Measurements from ENCODE around the gene RSRC1. TPM values are rescaled to one million over a fixed set of nuclear protein-coding genes. Genes with fewer than 3 reads are reported as not detected.

RSRC1 gene
- total RNA-seq, 1 experiment from 2014 or later = 37.9 TPM

DNA sequence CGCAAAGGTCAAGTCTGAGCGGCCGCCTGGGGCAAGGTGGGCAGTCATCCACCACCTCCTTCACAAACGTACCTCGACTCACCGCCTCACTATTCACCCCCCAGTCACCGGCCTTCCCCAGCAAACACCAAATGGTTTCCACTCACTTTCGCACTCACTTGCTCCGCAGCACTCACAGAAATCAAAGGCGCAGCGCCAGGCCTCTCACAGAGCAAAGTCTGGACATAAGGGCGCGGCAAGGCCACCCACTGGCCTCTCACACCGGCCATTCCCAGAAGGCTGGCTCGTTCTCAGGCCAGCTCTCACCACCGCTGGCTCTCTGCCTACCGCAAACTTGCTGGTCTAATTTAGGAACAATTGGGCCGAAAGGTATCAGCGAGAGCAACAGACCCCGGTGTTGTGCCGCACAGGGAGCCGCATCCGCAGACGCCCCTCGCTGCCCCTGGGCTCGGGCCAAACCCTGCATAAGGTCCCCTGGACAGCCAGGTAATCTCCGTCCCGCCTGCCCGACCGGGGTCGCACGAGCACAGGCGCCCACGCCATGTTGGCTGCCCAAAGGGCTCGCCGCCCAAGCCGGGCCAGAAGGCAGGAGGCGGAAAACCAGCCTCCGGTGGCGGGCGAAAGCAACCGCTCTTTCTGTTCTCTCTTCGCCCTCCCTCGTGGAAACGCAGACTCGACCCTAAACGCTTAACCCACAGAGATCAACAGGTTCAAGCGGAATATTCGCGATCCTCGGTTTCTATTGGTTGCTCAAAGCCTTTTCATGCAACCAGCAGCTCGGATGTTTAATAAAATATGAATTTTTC is 6.6 kb upstream of the RSRC1 start:
- peaks cover 46 to 56% of the 10 kb centered on the region in 2 experiments for H3K4me1 Mint-ChIP-seq
- no CpG with 5 or more reads among the region's 52 CpGs for WGBS (ENCODE audit: extremely low coverage, insufficient read length, low lambda C conversion rate)
- peaks cover 100% of the 10 kb centered on the region for H3K27me3 Mint-ChIP-seq (ENCODE audit: low read depth)
- Histone ChIP-seq H3K4ac (ENCODE audit: low read depth, low read length) (no peak overlapping the region), H3K56ac (ENCODE audit: insufficient read length, low read depth, low read length) (no peak overlapping the region), H3K18ac (ENCODE audit: insufficient read length, low read depth, low read length) (no peak overlapping the region), H2AK5ac (ENCODE audit: insufficient read length, low read length) (no peak overlapping the region), H2BK20ac (ENCODE audit: low read depth, low read length, poor library complexity, severe bottlenecking) (no peak overlapping the region), H3K79me2 (ENCODE audit: insufficient read depth, low read length) (no peaks in the 10 kb centered on the region), H3K27ac (ENCODE audit: insufficient read length, low read depth, low read length) (no peak overlapping the region), H3T11ph (ENCODE audit: low read length) (no peak overlapping the region), H3K9me3 (ENCODE audit: control insufficient read depth, low read depth, low read length) (no peaks in the 10 kb centered on the region), H3K79me1 (ENCODE audit: insufficient read depth, low read depth, low read length, poor library complexity, severe bottlenecking) (no peaks in the 10 kb centered on the region), H3K27me3 (ENCODE audit: insufficient read depth, low read length) (peaks cover 71% of the 10 kb centered on the region), H2BK15ac (ENCODE audit: low read depth, low read length) (no peak overlapping the region), H2BK5ac (ENCODE audit: insufficient read length, low read length) (no peak overlapping the region), H3K9ac (ENCODE audit: extremely low read depth, insufficient read length, low read length) (no peak overlapping the region), H3K23me2 (ENCODE audit: insufficient read length, low read depth, low read length, poor library complexity, severe bottlenecking) (peaks cover 37% of the 10 kb centered on the region), H4K91ac (ENCODE audit: insufficient read length, low read depth, low read length) (no peak overlapping the region), H3K4me2 (ENCODE audit: insufficient read depth, insufficient read length, low read length) (peak overlapping the region; percentile 71), H3K4me1 (ENCODE audit: insufficient read depth, low read length) (no peaks in the 10 kb centered on the region), H3K23ac (ENCODE audit: insufficient read length, low read depth, low read length) (no peak overlapping the region), H2BK120ac (ENCODE audit: low read depth, low read length, poor library complexity, severe bottlenecking) (no peak overlapping the region), H2BK12ac (ENCODE audit: insufficient read length, low read depth, low read length) (no peak overlapping the region), H4K8ac (replicated peaks; ENCODE audit: insufficient read length, low read depth, low read length) (no peak overlapping the region), H4K20me1 (ENCODE audit: control insufficient read depth, insufficient read depth, insufficient read length) (no peaks in the 10 kb centered on the region), H3K14ac (ENCODE audit: insufficient read depth, low read length) (no peak overlapping the region), H2AFZ (ENCODE audit: low read length) (no peak overlapping the region), H4K5ac (ENCODE audit: insufficient read length, low read depth, low read length) (no peak overlapping the region)
- peaks cover 0 to 6% of the 10 kb centered on the region in 2 experiments; a peak in 2 of 5 replicates for H3K9me3 Mint-ChIP-seq
- peak overlapping the region; percentile 56 to 89 for H3K4me3 Mint-ChIP-seq
- peak; percentile 54 for DNase-seq
- TF ChIP-seq, protein P1, sequence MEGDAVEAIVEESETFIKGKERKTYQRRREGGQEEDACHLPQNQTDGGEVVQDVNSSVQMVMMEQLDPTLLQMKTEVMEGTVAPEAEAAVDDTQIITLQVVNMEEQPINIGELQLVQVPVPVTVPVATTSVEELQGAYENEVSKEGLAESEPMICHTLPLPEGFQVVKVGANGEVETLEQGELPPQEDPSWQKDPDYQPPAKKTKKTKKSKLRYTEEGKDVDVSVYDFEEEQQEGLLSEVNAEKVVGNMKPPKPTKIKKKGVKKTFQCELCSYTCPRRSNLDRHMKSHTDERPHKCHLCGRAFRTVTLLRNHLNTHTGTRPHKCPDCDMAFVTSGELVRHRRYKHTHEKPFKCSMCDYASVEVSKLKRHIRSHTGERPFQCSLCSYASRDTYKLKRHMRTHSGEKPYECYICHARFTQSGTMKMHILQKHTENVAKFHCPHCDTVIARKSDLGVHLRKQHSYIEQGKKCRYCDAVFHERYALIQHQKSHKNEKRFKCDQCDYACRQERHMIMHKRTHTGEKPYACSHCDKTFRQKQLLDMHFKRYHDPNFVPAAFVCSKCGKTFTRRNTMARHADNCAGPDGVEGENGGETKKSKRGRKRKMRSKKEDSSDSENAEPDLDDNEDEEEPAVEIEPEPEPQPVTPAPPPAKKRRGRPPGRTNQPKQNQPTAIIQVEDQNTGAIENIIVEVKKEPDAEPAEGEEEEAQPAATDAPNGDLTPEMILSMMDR (conservative IDR thresholded peaks at IDR 0.05) = no peak
- H3K27ac Mint-ChIP-seq = no peak overlapping the region; a peak in 1 of 7 replicates
- no peaks in the 10 kb centered on the region; a peak in 1 of 7 replicates for H3K36me3 Mint-ChIP-seq (ENCODE audit: insufficient read depth in 1 of 3, low read depth in 3 of 3)
